GM12872 (cell line): Measurements from ENCODE around the gene SLC35G4.
"Not testable (repeated sequence)": the region's sequence is repeated elsewhere in the genome, so short reads cannot be mapped to it uniquely, and the experiment has no call there.

ENCODE experiments used
- CTCF ChIP-seq: IDR thresholded peaks from 3 replicates; pipeline ENCODE4 v1.5.1; 2011; ENCODE audit warnings: low read depth, mild to moderate bottlenecking, low read length, moderate library complexity; ENCODE audit not compliant: insufficient read depth

The SLC35G4 gene

GRCh38 chr18:11609488-11609887 is at the start of gene SLC35G4:
Gene SLC35G4 (plus strand): TSS chr18:11609596. CDS start chr18:11609596, 0 bp downstream.
- not testable (repeated sequence) for TF ChIP-seq CTCF

- TF ChIP-seq CTCF: no peak
Observed at GRCh38 chr18:11561293-11561692, 48.1 kb upstream of the SLC35G4 start.

GRCh38 chr18:11565716-11566115 is 43.7 kb upstream of the SLC35G4 start:
- no peak for TF ChIP-seq CTCF

- no peak for TF ChIP-seq CTCF
Observed at GRCh38 chr18:11566236-11566965, 43.0 kb upstream of the SLC35G4 start.

- TF ChIP-seq CTCF: no peak
Observed at GRCh38 chr18:11567396-11567795, 42.0 kb upstream of the SLC35G4 start.

- TF ChIP-seq CTCF: no peak
Observed at GRCh38 chr18:11570073-11570588, 39.3 kb upstream of the SLC35G4 start.

GRCh38 chr18:11570769-11571412 is 38.5 kb upstream of the SLC35G4 start:
- TF ChIP-seq CTCF: 0 out of 3 replicates have a peak, but pooled peaks have one; percentile 15
